Measurements from ENCODE around the gene ACOT2.
"Not testable (repeated sequence)": the region's sequence is repeated elsewhere in the genome, so short reads cannot be mapped to it uniquely, and the experiment has no call there.

GRCh38 chr14:73590673-73591004, 21.6 kb downstream of the ACOT2 start:
- TF ChIP-seq CTCF (IDR thresholded peaks at IDR 0.05; ENCODE audit: borderline replicate concordance, extremely low read depth, low read length, poor library complexity, severe bottlenecking); EZH2 (IDR thresholded peaks at IDR 0.05; ENCODE audit: borderline replicate concordance, low read depth, low read length, severe bottlenecking): not testable (repeated sequence)
